ENCODE data around the gene MATN3. TPM values are rescaled to one million over a fixed set of nuclear protein-coding genes. Genes with fewer than 3 reads are reported as not detected.

Gene MATN3
- total and polyA plus RNA-seq, 7 donors, result 0.32 to 0.82 (median 0.55) TPM; not detected in 2

GRCh38 chr2:20005891-20006470 lies 6.5 kb downstream of the MATN3 start:
- no peak for DNase-seq
- no peaks in the 10 kb centered on the region for H3K27me3 ChIP-seq
- H3K4me1 ChIP-seq, result no peaks in the 10 kb centered on the region
- no peaks in the 10 kb centered on the region for H3K9me3 ChIP-seq
- H3K36me3 ChIP-seq, result no peaks in the 10 kb centered on the region
- H3K4me3 ChIP-seq, result no peak overlapping the region
- H3K27ac ChIP-seq, result no peak overlapping the region
- no peak for TF ChIP-seq POLR2A (IDR thresholded peaks at IDR 0.05)
- WGBS, 2 donors, result 90 to 96% methylated on average over 17 of the region's 17 CpGs
- intact Hi-C loops (cut with DNase I), result no loop called here

- Histone ChIP-seq H3K27me3 (no peaks in the 10 kb centered on the region), H3K27ac (no peak overlapping the region), H3K4me1 (no peaks in the 10 kb centered on the region), H3K9me3 (no peaks in the 10 kb centered on the region), H3K36me3 (no peaks in the 10 kb centered on the region), H3K4me3 (no peak overlapping the region)
- TF ChIP-seq CTCF (IDR thresholded peaks at IDR 0.05) (no peak), POLR2A (IDR thresholded peaks at IDR 0.05) (no peak), POLR2AphosphoS5 (IDR thresholded peaks at IDR 0.05) (no peak), EP300 (IDR thresholded peaks at IDR 0.05) (no peak)
- WGBS, 2 donors, result 86 to 90% methylated on average over 10 of the region's 10 CpGs
- no peak for DNase-seq
- intact Hi-C loops (cut with DNase I), result no loop called here
These were observed 7.3 kb downstream of the MATN3 start for GRCh38 chr2:20005067-20005627.

GRCh38 chr2:20001361-20001863 lies 11.1 kb downstream of the MATN3 start:
- intact Hi-C loops (cut with DNase I), result no loop called here
- no peak for DNase-seq
- no peaks in the 10 kb centered on the region for H3K27me3 ChIP-seq
- no peaks in the 10 kb centered on the region for H3K36me3 ChIP-seq
- H3K4me1 ChIP-seq, result no peaks in the 10 kb centered on the region
- no peak overlapping the region for H3K4me3 ChIP-seq
- H3K9me3 ChIP-seq, result no peaks in the 10 kb centered on the region
- no peak overlapping the region for H3K27ac ChIP-seq
- TF ChIP-seq POLR2AphosphoS5 (IDR thresholded peaks at IDR 0.05) (no peak), EP300 (IDR thresholded peaks at IDR 0.05) (no peak), POLR2A (IDR thresholded peaks at IDR 0.05) (no peak), CTCF (IDR thresholded peaks at IDR 0.05) (no peak)
- WGBS, 2 donors, result 77 to 83% methylated on average over 2 of the region's 2 CpGs

- Histone ChIP-seq H3K36me3 (no peaks in the 10 kb centered on the region), H3K27me3 (no peaks in the 10 kb centered on the region), H3K4me1 (peaks cover 0 to 14% (median 8%) of the 10 kb centered on the region in 4 donors), H3K27ac (no peak overlapping the region), H3K9me3 (no peaks in the 10 kb centered on the region), H3K4me3 (no peak overlapping the region)
- intact Hi-C loops (cut with DNase I), result no loop called here
- TF ChIP-seq EP300 (IDR thresholded peaks at IDR 0.05) (no peak), POLR2AphosphoS5 (IDR thresholded peaks at IDR 0.05) (no peak), CTCF (IDR thresholded peaks at IDR 0.05) (no peak), POLR2A (IDR thresholded peaks at IDR 0.05) (no peak)
- no peak for DNase-seq
These were observed 18.7 kb downstream of the MATN3 start for GRCh38 chr2:19993731-19994130.

- Histone ChIP-seq H3K9me3 (no peaks in the 10 kb centered on the region), H3K36me3 (peaks cover 0 to 4% (median 0%) of the 10 kb centered on the region in 4 donors), H3K27me3 (no peaks in the 10 kb centered on the region), H3K27ac (no peak overlapping the region), H3K4me1 (peaks cover 0 to 21% (median 12%) of the 10 kb centered on the region in 4 donors), H3K4me3 (no peak overlapping the region)
- no peak for DNase-seq
- intact Hi-C loops (cut with DNase I), result no loop called here
- TF ChIP-seq POLR2AphosphoS5 (IDR thresholded peaks at IDR 0.05), result no peak
- no peak for TF ChIP-seq CTCF (IDR thresholded peaks at IDR 0.05)
- TF ChIP-seq POLR2A (IDR thresholded peaks at IDR 0.05), result no peak
- TF ChIP-seq EP300 (IDR thresholded peaks at IDR 0.05), result no peak
- WGBS, 2 donors, result 63 to 85% methylated on average over 1 of the region's 1 CpG
These were observed 20.6 kb downstream of the MATN3 start for GRCh38 chr2:19991895-19992294.
